ENCODE results near the gene TMEM151A.

TMEM151A gene

GRCh38 chr11:66279092-66279734 is 12.5 kb upstream of the TMEM151A start:
- no peak for DNase-seq (ENCODE audit: low read depth)
- no peak for TF ChIP-seq CTCF (IDR thresholded peaks at IDR 0.05; ENCODE audit: low read length, missing control alignments)
- H3K4me3 ChIP-seq (replicated peaks; ENCODE audit: low read depth, low read length), result no peak overlapping the region

GRCh38 chr11:66280428-66280827 is 11.3 kb upstream of the TMEM151A start:
- no peak for TF ChIP-seq CTCF (IDR thresholded peaks at IDR 0.05; ENCODE audit: low read length, missing control alignments)
- no peak overlapping the region for H3K4me3 ChIP-seq (replicated peaks; ENCODE audit: low read depth, low read length)
- DNase-seq (ENCODE audit: low read depth), result no peak

- DNase-seq (ENCODE audit: low read depth), result no peak
- no peak overlapping the region for H3K4me3 ChIP-seq (replicated peaks; ENCODE audit: low read depth, low read length)
- no peak for TF ChIP-seq CTCF (IDR thresholded peaks at IDR 0.05; ENCODE audit: low read length, missing control alignments)
These were observed 10.7 kb upstream of the TMEM151A start for GRCh38 chr11:66281001-66281400.

GRCh38 chr11:66281776-66282467 is 9.8 kb upstream of the TMEM151A start:
- no peak overlapping the region for H3K4me3 ChIP-seq (replicated peaks; ENCODE audit: low read depth, low read length)
- no peak for DNase-seq (ENCODE audit: low read depth)
- TF ChIP-seq CTCF (IDR thresholded peaks at IDR 0.05; ENCODE audit: low read length, missing control alignments), result no peak

GRCh38 chr11:66282468-66283455 is 8.9 kb upstream of the TMEM151A start:
- peak; percentile 80 for TF ChIP-seq CTCF (IDR thresholded peaks at IDR 0.05; ENCODE audit: low read length, missing control alignments)
- H3K4me3 ChIP-seq (replicated peaks; ENCODE audit: low read depth, low read length), result no peak overlapping the region

GRCh38 chr11:66283461-66284105 is 8.1 kb upstream of the TMEM151A start:
- no peak overlapping the region for H3K4me3 ChIP-seq (replicated peaks; ENCODE audit: low read depth, low read length)
- no peak for DNase-seq (ENCODE audit: low read depth)
- no peak for TF ChIP-seq CTCF (IDR thresholded peaks at IDR 0.05; ENCODE audit: low read length, missing control alignments)

More at GRCh38 chr11:66282468-66283455, 8.9 kb upstream of the TMEM151A start:
- peak; percentile 96 for DNase-seq (ENCODE audit: low read depth)
